ENCODE results near the gene METTL1.
"Not testable (repeated sequence)": the region's sequence is repeated elsewhere in the genome, so short reads cannot be mapped to it uniquely, and the experiment has no call there.

METTL1 gene

DNA sequence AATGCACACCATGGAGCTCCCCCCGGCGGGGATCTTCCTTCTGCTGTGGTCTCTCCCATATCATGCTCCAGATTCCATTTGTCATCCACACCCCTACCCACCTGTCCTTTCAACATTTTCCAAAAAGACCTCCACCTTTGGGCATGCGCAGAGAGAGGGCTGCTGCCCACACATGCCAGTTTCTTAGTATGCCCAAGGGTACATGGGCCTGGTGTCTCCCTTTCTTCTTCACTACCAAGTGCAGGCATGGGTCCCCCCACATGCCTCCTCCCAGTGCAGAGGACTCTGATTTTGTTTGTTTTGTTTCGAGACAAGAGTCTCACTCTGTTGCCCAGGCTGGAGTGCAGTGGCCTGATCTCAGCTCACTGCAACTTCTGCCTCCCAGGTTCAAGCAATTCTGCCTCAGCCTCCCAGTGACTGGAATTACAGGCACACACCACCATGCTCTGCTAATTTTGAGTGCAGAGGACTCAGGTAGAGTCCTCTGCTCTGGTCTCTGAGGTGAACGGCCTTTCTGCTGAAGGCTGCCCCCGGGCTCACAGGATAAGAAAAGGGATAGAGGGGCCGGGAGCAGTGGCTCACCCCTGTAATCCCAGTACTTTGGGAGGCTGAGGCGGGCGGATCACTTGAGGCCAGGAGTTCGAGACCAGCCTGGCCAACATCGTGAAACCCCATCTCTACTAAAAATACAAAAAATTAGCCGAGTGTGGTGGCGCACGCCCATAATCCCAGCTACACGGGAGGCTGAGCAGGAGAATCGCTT is 49.9 kb downstream of the METTL1 start:
- DNase-seq: not testable (repeated sequence)

DNA sequence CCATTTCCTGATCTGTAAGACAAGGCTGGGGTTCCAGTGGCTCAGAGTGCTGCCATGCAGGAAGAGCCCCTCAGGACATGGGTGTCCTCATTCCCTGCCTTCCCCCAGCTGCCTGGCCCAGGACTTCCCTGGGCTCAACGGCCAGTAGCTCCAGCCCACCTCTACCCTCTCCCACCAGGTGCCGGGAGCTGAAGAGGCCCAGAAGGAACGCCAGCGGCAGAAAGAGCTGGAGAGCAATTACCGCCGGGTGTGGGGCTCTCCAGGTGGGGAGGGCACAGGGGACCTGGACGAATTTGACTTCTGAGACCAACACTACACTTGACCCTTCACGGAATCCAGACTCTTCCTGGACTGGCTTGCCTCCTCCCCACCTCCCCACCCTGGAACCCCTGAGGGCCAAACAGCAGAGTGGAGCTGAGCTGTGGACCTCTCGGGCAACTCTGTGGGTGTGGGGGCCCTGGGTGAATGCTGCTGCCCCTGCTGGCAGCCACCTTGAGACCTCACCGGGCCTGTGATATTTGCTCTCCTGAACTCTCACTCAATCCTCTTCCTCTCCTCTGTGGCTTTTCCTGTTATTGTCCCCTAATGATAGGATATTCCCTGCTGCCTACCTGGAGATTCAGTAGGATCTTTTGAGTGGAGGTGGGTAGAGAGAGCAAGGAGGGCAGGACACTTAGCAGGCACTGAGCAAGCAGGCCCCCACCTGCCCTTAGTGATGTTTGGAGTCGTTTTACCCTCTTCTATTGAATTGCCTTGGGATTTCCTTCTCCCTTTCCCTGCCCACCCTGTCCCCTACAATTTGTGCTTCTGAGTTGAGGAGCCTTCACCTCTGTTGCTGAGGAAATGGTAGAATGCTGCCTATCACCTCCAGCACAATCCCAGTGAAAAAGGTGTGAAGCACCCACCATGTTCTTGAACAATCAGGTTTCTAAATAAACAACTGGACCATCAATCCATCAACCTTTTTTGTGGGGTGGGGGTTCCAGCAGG is 51.0 kb downstream of the METTL1 start:
- no peak for DNase-seq

GRCh38 chr12:57719777-57720605 is 51.9 kb downstream of the METTL1 start:
- DNase-seq: no peak

DNA sequence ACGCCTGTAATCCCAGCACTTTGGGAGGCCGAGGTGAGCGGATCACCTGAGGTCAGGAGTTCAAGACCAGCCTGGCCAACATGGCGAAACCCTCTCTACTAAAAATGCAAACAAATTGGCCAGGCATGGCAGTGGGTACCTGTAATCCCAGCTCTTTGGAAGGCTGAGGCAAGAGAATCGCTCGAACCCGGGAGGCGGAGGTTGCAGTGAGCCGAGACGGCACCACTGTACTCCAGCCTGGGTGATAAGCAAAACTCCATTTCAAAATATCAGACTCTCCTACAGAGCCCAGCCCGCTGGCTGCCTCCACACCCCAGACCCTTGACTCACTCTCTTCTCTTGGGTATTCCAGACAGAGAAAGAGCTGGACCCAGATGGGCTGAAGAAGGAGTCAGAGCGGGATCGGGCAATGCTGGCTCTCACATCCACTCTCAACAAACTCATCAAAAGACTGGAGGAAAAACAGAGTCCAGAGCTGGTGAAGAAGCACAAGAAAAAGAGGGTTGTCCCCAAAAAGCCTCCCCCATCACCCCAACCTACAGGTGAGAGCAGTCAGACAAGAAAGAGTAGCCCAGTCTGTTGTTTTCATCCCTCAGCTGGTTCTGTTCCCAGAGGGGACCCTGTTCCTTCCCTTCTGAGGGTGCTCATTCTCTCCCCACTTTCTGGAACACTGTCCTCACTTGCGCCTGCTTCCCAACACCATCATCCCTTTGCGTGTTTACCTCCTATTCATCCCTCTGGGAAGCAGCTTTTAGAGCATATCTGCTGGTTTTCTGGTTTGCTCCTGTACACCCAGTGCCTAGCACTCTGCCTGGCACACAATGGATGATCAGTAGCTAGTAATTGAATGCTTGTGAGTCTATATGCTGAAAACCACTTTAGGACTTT is 53.0 kb downstream of the METTL1 start:
- no peak for DNase-seq
